Activated CD4-positive, alpha-beta memory T cell treated with anti-CD3 and anti-CD28 coated beads, Interleukin-2, amount 10 ng/mL, durations not matched to agents 7 days and 5 days (primary cell): ENCODE results near the gene KLF11. TPM values are rescaled to one million over a fixed set of nuclear protein-coding genes. Genes with fewer than 3 reads are reported as not detected.

ENCODE experiments used
- CTCF ChIA-PET: fragments of 350-600 bp; sonication (Branson Sonifier 250); formaldehyde crosslinking; loops from one replicate; lab custom pipeline; 2021; ENCODE audit warnings: antibody characterized with exemption, inconsistent platforms; lab: Charles Lee
- POLR2A ChIA-PET: fragments of 350-600 bp; sonication (Branson Sonifier 250); formaldehyde crosslinking; loops from one replicate; lab custom pipeline; 2021; ENCODE audit warnings: antibody characterized with exemption; lab: Charles Lee
- DNase-seq: peaks from one replicate; pipeline ENCODE4 v3.0.0-alpha.2; 2020
- H3K27ac Mint-ChIP-seq: one replicate; pipeline ENCODE4 v1.8.0; 2021; ENCODE audit warnings: mild to moderate bottlenecking, mixed read lengths
- H3K27me3 Mint-ChIP-seq: one replicate; pipeline ENCODE4 v1.8.0; 2021; ENCODE audit warnings: mixed read lengths
- H3K36me3 Mint-ChIP-seq: one replicate; pipeline ENCODE4 v1.8.0; 2021; ENCODE audit warnings: low read depth, mixed read lengths
- H3K4me1 Mint-ChIP-seq: one replicate; pipeline ENCODE4 v1.8.0; 2021; ENCODE audit warnings: mixed read lengths
- H3K4me3 Mint-ChIP-seq: one replicate; pipeline ENCODE4 v1.8.0; 2021; ENCODE audit warnings: mild to moderate bottlenecking, mixed read lengths
- H3K9me3 Mint-ChIP-seq: one replicate; pipeline ENCODE4 v1.8.0; 2021; ENCODE audit warnings: mixed read lengths
- total RNA-seq, 2 experiments: library from RNA; stranded (reverse); gene quantifications; one replicate each; pipeline ENCODE4 v1.2.3, GENCODE V29; 2021

KLF11 gene
- total RNA-seq, 2 experiments from 2014 or later: 14.4 to 16.0 TPM

DNA sequence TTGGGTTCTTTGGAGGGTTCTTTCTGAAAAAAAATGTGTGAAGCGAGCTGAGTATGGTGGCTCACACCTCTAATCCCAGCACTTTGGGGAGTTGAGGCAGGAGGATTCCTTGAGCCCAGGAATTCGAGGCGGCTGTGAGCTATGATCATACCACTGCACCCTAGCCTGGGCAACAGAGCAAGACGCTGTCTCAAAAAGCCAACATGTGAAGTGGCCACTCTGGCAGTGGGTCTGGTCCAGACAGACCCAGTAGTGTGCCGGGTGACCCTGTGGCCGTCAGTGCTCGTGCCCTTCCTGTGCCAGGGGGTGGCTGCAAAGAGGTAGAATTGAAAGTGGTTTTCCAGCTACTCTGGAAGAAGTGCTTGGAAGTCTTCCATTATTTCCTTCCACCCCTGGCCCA is 11.6 kb downstream of the KLF11 start:
- Mint-ChIP-seq H3K36me3 (peaks cover 31% of the 10 kb centered on the region), H3K27me3 (peaks cover 1% of the 10 kb centered on the region), H3K27ac (no peak overlapping the region), H3K4me3 (no peak overlapping the region), H3K9me3 (no peaks in the 10 kb centered on the region), H3K4me1 (peaks cover 5% of the 10 kb centered on the region)
- CTCF ChIA-PET: interaction anchor here (1.0 kb wide), 1 partner anchor 71 kb away, joined by 4 read pairs; no protein-coding TSS in a partner anchor
- DNase-seq: no peak
- POLR2A ChIA-PET: no interaction called here

DNA sequence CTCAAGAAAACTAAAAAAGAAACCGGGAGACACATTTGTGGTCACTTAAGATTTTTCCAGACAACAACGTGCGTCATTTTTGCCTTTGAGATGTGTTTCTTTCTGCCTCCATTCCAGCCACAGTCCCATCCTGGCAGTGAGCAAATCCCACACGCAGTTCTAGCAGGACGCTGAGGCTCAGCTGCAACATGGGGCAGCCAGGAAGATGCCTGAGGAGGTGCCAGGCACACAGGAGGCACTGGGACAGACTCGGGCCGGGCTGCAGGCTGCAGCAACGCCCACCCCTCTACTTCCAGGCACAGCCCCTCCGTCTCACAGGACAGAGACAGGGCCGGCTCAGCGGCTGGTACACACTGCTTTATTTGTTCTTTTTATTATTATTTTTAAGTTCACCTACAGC is 13.1 kb downstream of the KLF11 start:
- no peak for DNase-seq
- Mint-ChIP-seq H3K27ac (no peak overlapping the region), H3K27me3 (peaks cover 3% of the 10 kb centered on the region), H3K4me3 (no peak overlapping the region), H3K36me3 (peaks cover 31% of the 10 kb centered on the region), H3K9me3 (no peaks in the 10 kb centered on the region), H3K4me1 (peaks cover 5% of the 10 kb centered on the region)
- CTCF ChIA-PET: interaction anchor here (1.0 to 1.5 kb wide), 5 partner anchors 10 to 72 kb away, joined by 3 to 10 read pairs (median 4); no protein-coding TSS in a partner anchor
- POLR2A ChIA-PET: interaction anchor here (1.2 kb wide), 1 partner anchor 45 kb away, joined by 3 read pairs; no protein-coding TSS in a partner anchor

DNA sequence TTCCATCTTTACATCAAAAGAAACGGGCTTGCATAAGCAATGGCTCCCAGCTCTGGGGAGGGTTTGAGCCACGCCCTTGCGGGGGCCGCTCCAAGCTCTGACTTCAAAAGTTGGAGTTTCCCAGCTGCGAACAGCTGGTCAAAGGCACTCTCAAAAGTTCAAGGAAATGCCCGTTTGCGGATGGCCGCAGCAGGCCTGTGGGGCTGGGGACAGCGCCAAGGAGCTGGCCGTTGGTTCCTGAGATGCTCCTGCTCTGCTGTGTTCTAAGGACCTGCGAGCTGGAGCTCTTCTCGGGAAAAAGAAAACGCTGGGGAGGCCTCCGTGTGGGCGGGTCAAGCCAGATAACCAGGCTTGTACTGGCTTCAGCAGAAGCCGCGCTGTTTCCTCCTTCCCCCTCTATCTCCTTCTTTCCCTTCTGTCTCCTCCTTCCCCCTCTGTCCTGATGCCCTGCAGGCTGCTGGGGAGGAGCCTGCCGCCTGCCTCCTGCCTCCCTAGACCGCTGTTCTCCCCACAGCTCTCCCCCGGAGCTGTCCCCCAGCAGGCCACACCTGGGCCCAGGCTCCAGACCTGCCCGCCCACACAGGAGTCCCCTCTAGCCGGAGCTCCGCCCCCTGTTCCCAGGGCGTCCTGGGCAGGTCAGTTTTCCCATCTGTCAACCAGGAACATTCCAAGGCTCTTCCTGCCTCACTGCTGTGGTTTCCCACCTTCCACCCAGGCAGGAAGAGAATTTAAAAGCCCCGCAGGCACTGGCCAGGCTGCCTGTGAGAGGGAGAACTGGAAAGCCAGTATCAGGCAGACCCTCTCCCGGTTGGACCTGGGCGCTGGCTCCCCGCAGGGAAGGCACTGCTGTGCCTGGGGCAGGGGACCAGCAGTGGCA is 14.1 kb downstream of the KLF11 start:
- H3K9me3 Mint-ChIP-seq: no peaks in the 10 kb centered on the region
- H3K36me3 Mint-ChIP-seq: peaks cover 25% of the 10 kb centered on the region
- H3K27ac Mint-ChIP-seq: no peak overlapping the region
- CTCF ChIA-PET: interaction anchor here (0.7 to 1.5 kb wide), 6 partner anchors 9 to 73 kb away, joined by 3 to 10 read pairs (median 4); no protein-coding TSS in a partner anchor
- DNase-seq: no peak
- peaks cover 5% of the 10 kb centered on the region for H3K27me3 Mint-ChIP-seq
- no peak overlapping the region for H3K4me3 Mint-ChIP-seq
- H3K4me1 Mint-ChIP-seq: peaks cover 5% of the 10 kb centered on the region
- POLR2A ChIA-PET: interaction anchor here (1.2 kb wide), 1 partner anchor 44 kb away, joined by 3 read pairs; no protein-coding TSS in a partner anchor

DNA sequence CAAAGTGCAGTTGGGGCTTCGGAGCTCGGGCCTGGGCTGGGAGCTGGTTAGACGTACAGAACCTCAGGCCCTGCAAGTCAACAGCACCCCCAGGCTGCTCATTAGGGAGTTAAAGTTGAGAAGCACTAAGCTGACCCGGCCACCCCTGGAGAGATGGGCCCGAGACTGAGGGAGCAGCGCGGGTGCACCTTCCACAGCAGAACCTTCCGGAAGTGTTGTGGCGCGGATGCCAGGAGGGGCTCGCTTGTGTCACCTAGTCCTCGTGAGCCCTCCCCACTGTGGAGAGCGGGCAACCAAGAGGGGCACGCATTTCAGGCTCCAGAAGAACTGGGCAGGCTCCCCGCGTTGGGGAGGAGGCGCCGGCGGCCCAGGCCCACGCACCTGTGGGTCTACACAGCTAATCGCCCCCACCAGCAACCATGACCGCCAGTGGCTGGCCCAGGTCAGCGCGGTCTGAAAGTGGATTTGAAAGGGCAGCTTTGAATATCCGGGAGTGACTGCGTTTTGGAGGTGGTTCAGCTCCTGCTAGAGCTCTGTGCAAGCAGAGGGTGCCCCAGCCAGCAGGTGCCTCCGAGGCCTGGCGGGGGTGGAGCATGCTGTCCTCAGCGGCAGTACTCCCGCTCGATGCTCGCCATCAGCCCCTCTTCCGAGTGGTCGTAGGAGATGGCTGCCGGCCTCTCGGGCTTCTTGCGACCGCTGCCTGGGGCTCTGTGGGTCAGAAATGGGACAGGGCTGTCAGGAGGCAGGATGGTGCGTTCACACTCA is 15.1 kb downstream of the KLF11 start:
- no peak overlapping the region for H3K4me3 Mint-ChIP-seq
- H3K27me3 Mint-ChIP-seq: peaks cover 5% of the 10 kb centered on the region
- peaks cover 15% of the 10 kb centered on the region for H3K36me3 Mint-ChIP-seq
- H3K9me3 Mint-ChIP-seq: no peaks in the 10 kb centered on the region
- H3K27ac Mint-ChIP-seq: no peak overlapping the region
- ChIA-PET CTCF (interaction anchor here (1.5 kb wide), 1 partner anchor 74 kb away, joined by 6 read pairs; no protein-coding TSS in a partner anchor), POLR2A (no interaction called here)
- H3K4me1 Mint-ChIP-seq: peaks cover 5% of the 10 kb centered on the region
- no peak for DNase-seq

DNA sequence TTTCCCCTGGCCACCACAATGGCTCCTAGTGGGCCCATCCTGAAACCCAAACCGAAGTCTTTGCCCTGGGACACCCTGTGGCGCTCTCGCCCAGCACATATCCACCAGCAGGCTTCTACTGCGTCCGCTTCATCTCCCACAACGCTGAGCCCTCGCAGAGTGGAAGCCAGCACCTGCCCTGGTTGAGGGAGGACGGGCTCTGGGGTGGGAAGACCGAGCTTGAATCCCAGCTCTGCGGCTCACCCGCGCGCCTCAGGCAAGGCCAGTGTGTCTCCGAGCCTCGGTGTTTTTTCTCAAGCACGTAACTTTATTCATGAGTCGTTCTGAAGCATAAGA is 15.6 kb downstream of the KLF11 start:
- H3K27me3 Mint-ChIP-seq: peaks cover 5% of the 10 kb centered on the region
- DNase-seq: no peak
- POLR2A ChIA-PET: no interaction called here
- H3K36me3 Mint-ChIP-seq: peaks cover 11% of the 10 kb centered on the region
- CTCF ChIA-PET: interaction anchor here (1.5 kb wide), 1 partner anchor 75 kb away, joined by 6 read pairs; no protein-coding TSS in a partner anchor
- H3K27ac Mint-ChIP-seq: no peak overlapping the region
- peaks cover 5% of the 10 kb centered on the region for H3K4me1 Mint-ChIP-seq
- no peaks in the 10 kb centered on the region for H3K9me3 Mint-ChIP-seq
- no peak overlapping the region for H3K4me3 Mint-ChIP-seq

DNA sequence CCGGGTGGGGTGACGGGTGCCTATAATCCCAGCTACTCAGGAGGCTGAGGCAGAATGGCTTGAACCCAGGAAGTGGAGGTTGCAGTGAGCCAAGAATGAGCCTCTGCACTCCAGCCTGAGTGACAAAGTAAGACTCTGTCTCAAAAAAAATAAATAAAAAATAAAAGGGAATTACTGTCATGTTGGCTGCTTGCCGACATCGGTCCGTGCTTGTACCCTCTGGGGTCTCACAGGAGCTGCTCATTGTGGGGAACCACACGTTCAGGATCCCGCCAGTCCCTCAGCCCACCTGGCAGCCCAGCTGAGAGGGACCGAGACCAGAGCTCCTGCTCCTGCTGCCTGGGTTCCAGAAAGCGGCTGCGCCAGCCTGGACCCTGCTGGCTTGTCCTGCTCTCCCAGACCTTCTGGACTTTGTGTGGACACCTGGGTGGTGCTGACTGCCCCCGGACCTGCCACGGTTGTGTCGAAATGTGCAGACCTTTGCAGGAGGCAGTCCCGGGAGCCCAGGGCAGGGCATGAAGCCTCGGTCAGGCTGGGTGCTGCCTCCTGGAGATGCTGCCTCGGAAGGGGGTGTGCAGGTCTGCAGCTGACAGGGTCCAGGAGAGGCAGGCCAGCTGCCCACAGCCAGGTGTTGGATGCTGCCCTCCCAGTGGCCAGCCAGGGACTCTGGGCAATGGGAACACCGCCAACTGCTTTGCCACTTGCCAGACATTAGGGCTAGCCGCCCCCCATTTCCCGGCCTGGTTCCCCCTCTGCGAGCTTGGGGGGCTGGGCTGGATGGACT is 16.4 kb downstream of the KLF11 start:
- Mint-ChIP-seq H3K4me1 (peaks cover 5% of the 10 kb centered on the region), H3K4me3 (no peak overlapping the region), H3K36me3 (peaks cover 3% of the 10 kb centered on the region), H3K27ac (no peak overlapping the region), H3K27me3 (peaks cover 5% of the 10 kb centered on the region), H3K9me3 (no peaks in the 10 kb centered on the region)
- no peak for DNase-seq
- POLR2A ChIA-PET: no interaction called here
- CTCF ChIA-PET: interaction anchor here (1.5 to 2.0 kb wide), 2 partner anchors 75 kb away, joined by 4 to 6 read pairs; no protein-coding TSS in a partner anchor

DNA sequence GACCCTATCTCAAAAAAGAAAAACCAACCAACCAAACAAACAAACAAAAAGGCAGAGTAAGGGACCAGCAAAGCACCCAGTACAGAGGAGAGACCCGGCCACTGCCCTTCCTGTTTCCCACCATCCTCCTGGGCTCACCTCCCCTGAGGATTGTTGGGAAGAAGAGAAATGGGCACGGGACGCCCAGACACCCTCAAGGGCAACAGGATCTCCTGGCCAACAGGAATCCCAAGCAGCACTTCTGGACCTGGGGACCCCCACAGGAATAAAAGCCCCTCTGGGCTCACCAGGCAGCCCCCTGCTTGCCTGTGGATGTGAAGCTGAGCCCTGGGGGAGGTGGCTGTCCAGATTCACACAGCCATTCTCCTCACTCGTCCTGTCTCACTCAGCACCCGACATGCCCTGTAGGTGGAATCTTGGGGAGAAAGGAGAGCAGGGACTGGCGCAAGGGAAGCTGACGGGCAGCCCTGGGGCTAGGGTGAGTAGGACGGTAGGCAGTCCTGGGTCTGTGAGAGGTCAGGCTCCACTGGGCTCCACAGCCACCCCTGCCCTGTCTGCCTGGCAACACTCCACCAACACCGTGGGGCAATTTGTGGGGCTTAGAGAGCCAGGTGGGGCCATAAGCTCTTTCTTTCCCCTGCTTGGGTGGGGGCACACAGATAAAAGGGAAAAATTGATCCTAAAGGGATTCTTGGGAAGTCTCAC is 18.0 kb downstream of the KLF11 start:
- DNase-seq: no peak
- Mint-ChIP-seq H3K27me3 (peaks cover 5% of the 10 kb centered on the region), H3K4me3 (no peak overlapping the region), H3K27ac (no peak overlapping the region), H3K9me3 (no peaks in the 10 kb centered on the region), H3K4me1 (peaks cover 13% of the 10 kb centered on the region), H3K36me3 (no peaks in the 10 kb centered on the region)
- ChIA-PET CTCF (interaction anchor here (0.9 to 2.0 kb wide), 3 partner anchors 11 to 82 kb away, joined by 3 to 7 read pairs (median 4); no protein-coding TSS in a partner anchor), POLR2A (no interaction called here)

DNA sequence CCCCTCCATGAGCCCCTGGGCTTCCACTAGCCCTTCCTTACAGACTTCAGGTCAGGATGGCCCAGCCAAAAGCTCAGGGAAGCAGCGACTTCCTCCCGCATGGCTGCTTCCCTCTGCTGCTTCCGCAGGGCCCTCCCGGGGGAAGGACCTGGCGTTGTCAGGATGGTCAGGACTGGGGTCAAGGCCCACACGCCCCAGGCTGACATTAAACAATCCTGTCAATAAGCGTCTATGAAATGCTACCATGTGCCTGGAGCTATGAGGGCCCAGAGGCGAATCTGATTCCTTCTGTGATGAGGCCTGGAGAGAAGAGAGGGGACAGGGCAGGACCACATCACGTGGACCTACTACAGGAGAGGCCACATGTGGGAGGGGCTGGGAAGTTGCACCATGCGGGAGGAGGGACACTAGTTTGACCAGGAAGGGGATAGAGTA is 19.6 kb downstream of the KLF11 start:
- H3K9me3 Mint-ChIP-seq: peaks cover 3% of the 10 kb centered on the region
- ChIA-PET POLR2A (no interaction called here), CTCF (interaction anchor here (1.5 to 2.5 kb wide), 3 partner anchors 10 to 249 kb away, joined by 3 to 12 read pairs (median 4); no protein-coding TSS in a partner anchor)
- peaks cover 4% of the 10 kb centered on the region for H3K27me3 Mint-ChIP-seq
- no peak overlapping the region for H3K27ac Mint-ChIP-seq
- no peak overlapping the region for H3K4me3 Mint-ChIP-seq
- no peak for DNase-seq
- no peaks in the 10 kb centered on the region for H3K36me3 Mint-ChIP-seq
- H3K4me1 Mint-ChIP-seq: peaks cover 10% of the 10 kb centered on the region

DNA sequence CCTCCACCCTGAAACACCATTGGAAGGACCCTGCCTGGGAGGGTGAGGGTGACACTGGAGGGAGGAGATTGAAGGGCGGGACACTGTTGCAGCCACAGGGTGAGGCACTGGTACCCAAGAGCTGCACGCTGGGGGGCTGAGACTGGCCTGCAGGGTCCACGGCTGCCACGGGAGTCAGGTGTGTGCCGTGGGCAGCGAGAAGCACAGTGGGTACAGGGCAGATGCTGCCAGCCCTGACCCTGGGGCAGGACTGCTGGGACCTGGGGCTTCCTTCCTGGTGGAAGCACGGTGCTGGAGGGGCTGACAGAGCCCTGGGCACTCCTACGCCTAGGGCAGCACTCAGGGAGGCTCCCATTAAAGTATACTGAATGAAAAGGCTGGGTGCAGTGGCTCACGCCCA is 20.2 kb downstream of the KLF11 start:
- H3K36me3 Mint-ChIP-seq: no peaks in the 10 kb centered on the region
- H3K9me3 Mint-ChIP-seq: peaks cover 5% of the 10 kb centered on the region
- ChIA-PET CTCF (interaction anchor here (1.5 to 2.5 kb wide), 4 partner anchors 9 to 250 kb away, joined by 3 to 12 read pairs (median 4); no protein-coding TSS in a partner anchor), POLR2A (no interaction called here)
- H3K27me3 Mint-ChIP-seq: peaks cover 5% of the 10 kb centered on the region
- H3K27ac Mint-ChIP-seq: no peak overlapping the region
- H3K4me1 Mint-ChIP-seq: peaks cover 10% of the 10 kb centered on the region
- H3K4me3 Mint-ChIP-seq: no peak overlapping the region
- DNase-seq: no peak

DNA sequence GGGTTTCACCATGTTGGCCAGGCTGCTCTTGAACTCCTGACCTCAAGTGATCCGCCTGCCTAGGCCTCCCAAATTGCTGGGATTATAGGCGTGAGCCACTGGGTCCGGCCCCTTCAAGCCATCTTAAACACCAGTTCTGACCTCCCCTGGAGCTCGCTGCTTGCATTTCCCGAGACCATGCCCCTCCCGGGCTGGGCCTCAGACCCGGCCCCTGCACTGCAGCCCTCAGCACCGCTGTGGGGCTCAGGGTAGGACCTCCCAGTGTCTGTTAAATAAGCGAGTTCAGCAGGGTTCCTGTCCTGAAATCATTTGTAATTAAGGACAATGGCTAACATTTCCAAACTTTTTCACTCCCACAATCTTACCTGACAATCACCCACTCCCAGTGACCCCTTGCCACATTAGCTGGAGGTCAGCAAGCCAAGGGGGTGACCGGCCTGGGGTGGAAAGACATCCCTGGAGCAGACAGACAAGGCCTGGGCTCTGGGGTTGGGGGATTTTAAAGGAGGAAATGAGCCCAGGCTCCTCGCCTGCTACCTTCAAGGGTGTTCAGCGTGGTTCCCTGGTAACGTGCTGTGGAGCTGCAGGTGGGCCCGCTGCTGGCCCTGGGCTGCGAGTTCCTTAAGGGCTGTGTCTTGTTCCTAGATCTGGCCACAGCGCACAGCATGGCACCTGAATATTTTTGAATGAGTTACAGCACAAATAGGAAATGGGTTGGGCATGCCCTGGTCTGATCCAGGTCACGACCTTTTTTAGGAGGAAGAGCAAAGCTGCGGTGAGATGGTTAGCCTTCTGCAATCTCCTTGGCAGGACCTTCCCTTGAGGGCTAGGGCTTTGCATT is 21.8 kb downstream of the KLF11 start:
- Mint-ChIP-seq H3K4me3 (no peak overlapping the region), H3K9me3 (peaks cover 5% of the 10 kb centered on the region), H3K36me3 (no peaks in the 10 kb centered on the region), H3K27ac (no peak overlapping the region), H3K27me3 (peaks cover 5% of the 10 kb centered on the region), H3K4me1 (peaks cover 10% of the 10 kb centered on the region)
- DNase-seq: no peak
- ChIA-PET POLR2A (interaction anchor here (1.0 kb wide), 1 partner anchor 163 kb away, joined by 3 read pairs; no protein-coding TSS in a partner anchor), CTCF (interaction anchor here (0.6 to 2.5 kb wide), 4 partner anchors 8 to 81 kb away, joined by 3 to 12 read pairs (median 4); no protein-coding TSS in a partner anchor)

DNA sequence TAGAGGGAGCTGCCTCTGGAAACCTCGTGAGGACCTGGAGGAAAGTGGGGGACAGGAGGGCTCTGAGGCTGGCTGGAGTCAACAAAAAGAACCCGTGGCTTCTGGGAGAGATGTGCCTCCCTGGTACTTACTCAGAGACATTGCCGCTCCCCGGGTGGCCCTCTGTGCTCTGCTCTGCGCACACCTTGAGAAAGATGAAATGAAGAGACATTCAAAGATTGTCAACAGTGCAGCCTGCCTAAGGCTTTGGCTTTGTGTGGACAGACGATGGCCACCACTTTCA is 22.4 kb downstream of the KLF11 start:
- no peak for DNase-seq
- Mint-ChIP-seq H3K9me3 (peaks cover 5% of the 10 kb centered on the region), H3K36me3 (no peaks in the 10 kb centered on the region), H3K27me3 (peaks cover 5% of the 10 kb centered on the region), H3K27ac (no peak overlapping the region), H3K4me3 (no peak overlapping the region), H3K4me1 (peaks cover 10% of the 10 kb centered on the region)
- ChIA-PET POLR2A (no interaction called here), CTCF (no interaction called here)
